A549 (cell line): ENCODE results near the gene UFD1.

Source experiments
- EP300 ChIP-seq, 2 experiments: fragments of >200 bp; sonication (Bioruptor Twin); formaldehyde crosslinking; IDR thresholded peaks; 2 replicates in 1 of 2; 3 replicates in 1 of 2; pipeline ENCODE4 v1.6.1; 2016 to 2017
- RCOR1 ChIP-seq: fragments of 150-350 bp; IDR thresholded peaks from 2 replicates; pipeline ENCODE4 v1.6.1; 2014; ENCODE audit warnings: antibody characterized with exemption, low read length, low read depth
- TF ChIP-seq, protein P1 (sequence below): fragments of >200 bp; sonication (Bioruptor Twin); formaldehyde crosslinking; IDR thresholded peaks from 3 replicates; pipeline ENCODE4 v1.5.1; 2016
- TF ChIP-seq, protein P2 (sequence below): fragments of 200-600 bp; sonication (generic); IDR thresholded peaks from 2 replicates; pipeline ENCODE4 v1.6.1; 2016; ENCODE audit warnings: antibody characterized with exemption, mild to moderate bottlenecking, moderate library complexity

DNA sequence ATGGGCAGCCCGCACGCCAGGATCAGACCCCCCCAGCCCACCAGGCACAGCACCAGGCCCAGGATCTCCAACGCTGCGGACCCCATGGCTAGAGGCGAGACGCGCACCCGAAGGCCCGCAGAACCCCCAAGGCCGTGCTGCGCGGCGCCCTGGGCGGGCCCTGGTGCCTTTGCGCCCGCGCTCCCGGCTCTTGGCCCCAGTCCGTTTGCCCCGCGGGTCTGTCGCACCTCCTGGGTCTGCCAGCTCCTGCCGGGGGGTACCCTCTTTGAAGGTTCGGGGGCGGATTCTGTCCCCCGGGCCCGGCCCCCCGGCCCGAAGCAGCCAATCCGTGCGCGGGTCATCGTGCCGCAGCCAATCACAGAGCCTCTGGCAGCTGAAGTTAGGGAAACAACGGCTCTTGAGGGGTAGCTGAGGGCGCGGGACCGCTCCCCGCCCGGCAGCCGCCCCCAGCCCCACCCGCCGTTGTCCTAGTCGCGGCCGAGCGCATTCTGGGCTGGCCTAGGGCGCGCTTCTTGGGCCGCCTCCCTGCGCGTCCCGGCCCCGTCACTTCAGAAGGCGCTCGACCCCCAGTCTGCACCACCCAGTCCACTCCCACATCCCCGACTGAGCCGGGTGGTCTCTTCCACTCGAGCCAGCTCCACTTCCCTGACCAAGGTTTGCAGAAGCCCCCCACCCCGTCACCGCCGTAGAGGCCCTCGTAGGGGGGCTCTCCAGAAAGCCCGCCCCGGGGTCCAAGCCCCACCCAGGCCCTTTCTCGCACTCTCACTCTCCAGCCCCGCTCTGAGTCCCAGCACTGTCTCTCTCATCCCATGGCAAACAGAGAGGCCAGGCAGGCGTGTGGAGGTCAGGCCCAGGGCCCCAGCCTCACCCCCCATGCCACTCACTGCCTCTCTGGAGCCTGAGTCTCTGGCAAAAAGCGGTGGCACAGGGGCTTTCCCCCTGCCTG is 45.5 kb upstream of the UFD1 start, which contains the start of gene CLDN5:
- no peak for TF ChIP-seq RCOR1
- TF ChIP-seq, protein P1, sequence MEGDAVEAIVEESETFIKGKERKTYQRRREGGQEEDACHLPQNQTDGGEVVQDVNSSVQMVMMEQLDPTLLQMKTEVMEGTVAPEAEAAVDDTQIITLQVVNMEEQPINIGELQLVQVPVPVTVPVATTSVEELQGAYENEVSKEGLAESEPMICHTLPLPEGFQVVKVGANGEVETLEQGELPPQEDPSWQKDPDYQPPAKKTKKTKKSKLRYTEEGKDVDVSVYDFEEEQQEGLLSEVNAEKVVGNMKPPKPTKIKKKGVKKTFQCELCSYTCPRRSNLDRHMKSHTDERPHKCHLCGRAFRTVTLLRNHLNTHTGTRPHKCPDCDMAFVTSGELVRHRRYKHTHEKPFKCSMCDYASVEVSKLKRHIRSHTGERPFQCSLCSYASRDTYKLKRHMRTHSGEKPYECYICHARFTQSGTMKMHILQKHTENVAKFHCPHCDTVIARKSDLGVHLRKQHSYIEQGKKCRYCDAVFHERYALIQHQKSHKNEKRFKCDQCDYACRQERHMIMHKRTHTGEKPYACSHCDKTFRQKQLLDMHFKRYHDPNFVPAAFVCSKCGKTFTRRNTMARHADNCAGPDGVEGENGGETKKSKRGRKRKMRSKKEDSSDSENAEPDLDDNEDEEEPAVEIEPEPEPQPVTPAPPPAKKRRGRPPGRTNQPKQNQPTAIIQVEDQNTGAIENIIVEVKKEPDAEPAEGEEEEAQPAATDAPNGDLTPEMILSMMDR, result no peak
- TF ChIP-seq, protein P2, sequence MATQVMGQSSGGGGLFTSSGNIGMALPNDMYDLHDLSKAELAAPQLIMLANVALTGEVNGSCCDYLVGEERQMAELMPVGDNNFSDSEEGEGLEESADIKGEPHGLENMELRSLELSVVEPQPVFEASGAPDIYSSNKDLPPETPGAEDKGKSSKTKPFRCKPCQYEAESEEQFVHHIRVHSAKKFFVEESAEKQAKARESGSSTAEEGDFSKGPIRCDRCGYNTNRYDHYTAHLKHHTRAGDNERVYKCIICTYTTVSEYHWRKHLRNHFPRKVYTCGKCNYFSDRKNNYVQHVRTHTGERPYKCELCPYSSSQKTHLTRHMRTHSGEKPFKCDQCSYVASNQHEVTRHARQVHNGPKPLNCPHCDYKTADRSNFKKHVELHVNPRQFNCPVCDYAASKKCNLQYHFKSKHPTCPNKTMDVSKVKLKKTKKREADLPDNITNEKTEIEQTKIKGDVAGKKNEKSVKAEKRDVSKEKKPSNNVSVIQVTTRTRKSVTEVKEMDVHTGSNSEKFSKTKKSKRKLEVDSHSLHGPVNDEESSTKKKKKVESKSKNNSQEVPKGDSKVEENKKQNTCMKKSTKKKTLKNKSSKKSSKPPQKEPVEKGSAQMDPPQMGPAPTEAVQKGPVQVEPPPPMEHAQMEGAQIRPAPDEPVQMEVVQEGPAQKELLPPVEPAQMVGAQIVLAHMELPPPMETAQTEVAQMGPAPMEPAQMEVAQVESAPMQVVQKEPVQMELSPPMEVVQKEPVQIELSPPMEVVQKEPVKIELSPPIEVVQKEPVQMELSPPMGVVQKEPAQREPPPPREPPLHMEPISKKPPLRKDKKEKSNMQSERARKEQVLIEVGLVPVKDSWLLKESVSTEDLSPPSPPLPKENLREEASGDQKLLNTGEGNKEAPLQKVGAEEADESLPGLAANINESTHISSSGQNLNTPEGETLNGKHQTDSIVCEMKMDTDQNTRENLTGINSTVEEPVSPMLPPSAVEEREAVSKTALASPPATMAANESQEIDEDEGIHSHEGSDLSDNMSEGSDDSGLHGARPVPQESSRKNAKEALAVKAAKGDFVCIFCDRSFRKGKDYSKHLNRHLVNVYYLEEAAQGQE, result no peak
- TF ChIP-seq EP300 (IDR thresholded peaks at IDR 0.05), result no peak
